OCI-LY3 (cell line): ENCODE measurements around the gene ZNF248.

Source experiments
- CTCF ChIP-seq: fragments of 200-600, 300-600 bp; sonication (generic); IDR thresholded peaks from 2 replicates; pipeline ENCODE4 v1.5.1; 2014; ENCODE audit warnings: antibody characterized with exemption, low read length, low read depth
- EZH2phosphoT487 ChIP-seq: fragments of 200-600 bp; shearing (Covaris generic); IDR thresholded peaks from 2 replicates; pipeline ENCODE4 v1.6.1; 2018; ENCODE audit warnings: antibody characterized with exemption, mixed run types, low read depth

- TF ChIP-seq CTCF: no peak
- no peak for TF ChIP-seq EZH2phosphoT487
Observed at GRCh38 chr10:37831495-37832333, 25.7 kb downstream of the ZNF248 start.
